ENCODE measurements around the gene PPID. TPM values are rescaled to one million over a fixed set of nuclear protein-coding genes. Genes with fewer than 3 reads are reported as not detected.
"Not testable (repeated sequence)": the region's sequence is repeated elsewhere in the genome, so short reads cannot be mapped to it uniquely, and the experiment has no call there.

PPID gene
- total RNA-seq, 1 donor from 2014 or later: 52.8 TPM

- Mint-ChIP-seq H3K4me3 (peak overlapping the region; percentile 95), H3K27me3 (ENCODE audit: insufficient read depth) (peaks cover 5% of the 10 kb centered on the region), H3K4me1 (ENCODE audit: low read depth) (peaks cover 62% of the 10 kb centered on the region), H3K36me3 (ENCODE audit: low read depth) (peaks cover 39% of the 10 kb centered on the region), H3K9me3 (no peaks in the 10 kb centered on the region), H3K27ac (peak overlapping the region; percentile 100)
- intact Hi-C loops (cut with micrococcal nuclease): loop anchor here (1.0 to 5.0 kb wide), 5 partner anchors 47 to 725 kb away; partner anchors contain the start of genes FNIP2 and RAPGEF2
- no peak for DNase-seq (ENCODE audit: low spot score)
Measured at GRCh38 chr4:158722291-158722916, 792 bp downstream of the PPID start.

- peak overlapping the region; percentile 24 for H3K27ac Mint-ChIP-seq
- H3K4me1 Mint-ChIP-seq (ENCODE audit: low read depth): peaks cover 58% of the 10 kb centered on the region
- intact Hi-C loops (cut with micrococcal nuclease): loop anchor here (1.0 to 5.0 kb wide), 5 partner anchors 48 to 726 kb away; partner anchors contain the start of genes FNIP2 and RAPGEF2
Measured at GRCh38 chr4:158721680-158722079, 1.5 kb downstream of the PPID start.

GRCh38 chr4:158715802-158716201 is 7.4 kb downstream of the PPID start:
- Mint-ChIP-seq H3K36me3 (ENCODE audit: low read depth) (peaks cover 62% of the 10 kb centered on the region), H3K4me3 (no peak overlapping the region), H3K4me1 (ENCODE audit: low read depth) (peaks cover 22% of the 10 kb centered on the region), H3K27me3 (ENCODE audit: insufficient read depth) (no peaks in the 10 kb centered on the region), H3K27ac (no peak overlapping the region), H3K9me3 (no peaks in the 10 kb centered on the region)
- no peak for DNase-seq (ENCODE audit: low spot score)
- intact Hi-C loops (cut with micrococcal nuclease): no loop called here

More at GRCh38 chr4:158721680-158722079, 1.5 kb downstream of the PPID start:
- no peak for DNase-seq (ENCODE audit: low spot score)
- Mint-ChIP-seq H3K4me3 (peak overlapping the region; percentile 95), H3K27me3 (ENCODE audit: insufficient read depth) (peaks cover 5% of the 10 kb centered on the region), H3K9me3 (no peaks in the 10 kb centered on the region), H3K36me3 (ENCODE audit: low read depth) (peaks cover 42% of the 10 kb centered on the region)

- no peak overlapping the region for H3K27ac Mint-ChIP-seq
- H3K36me3 Mint-ChIP-seq (ENCODE audit: low read depth): peaks cover 65% of the 10 kb centered on the region
- no peak for DNase-seq (ENCODE audit: low spot score)
- no peaks in the 10 kb centered on the region for H3K9me3 Mint-ChIP-seq
- H3K4me3 Mint-ChIP-seq: no peak overlapping the region
- intact Hi-C loops (cut with micrococcal nuclease): no loop called here
- H3K27me3 Mint-ChIP-seq (ENCODE audit: insufficient read depth): no peaks in the 10 kb centered on the region
- H3K4me1 Mint-ChIP-seq (ENCODE audit: low read depth): peaks cover 21% of the 10 kb centered on the region
Measured at GRCh38 chr4:158714937-158715336, 8.3 kb downstream of the PPID start.

DNA sequence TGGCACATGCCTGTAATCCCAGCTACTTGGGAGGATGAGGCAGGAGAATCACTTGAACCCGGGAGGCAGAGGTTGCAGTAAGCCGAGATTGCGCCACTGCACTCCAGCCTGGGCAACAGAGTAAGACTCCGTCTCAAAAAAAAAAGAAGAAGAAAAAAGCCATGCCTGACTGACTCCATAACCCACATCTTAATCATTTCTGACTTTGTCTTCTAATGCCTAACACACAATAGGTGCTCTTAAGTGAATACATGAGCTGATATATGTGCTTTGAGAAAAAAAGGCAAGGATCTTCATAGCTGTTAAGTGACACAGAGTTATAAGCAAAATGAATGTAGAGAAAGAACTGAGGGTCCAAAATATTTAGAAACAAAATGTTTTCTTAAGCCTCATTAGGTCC is 10.6 kb downstream of the PPID start:
- H3K27ac Mint-ChIP-seq; intact Hi-C loops (cut with micrococcal nuclease); H3K4me1 Mint-ChIP-seq (ENCODE audit: low read depth); H3K27me3 Mint-ChIP-seq (ENCODE audit: insufficient read depth); DNase-seq (ENCODE audit: low spot score); H3K9me3 Mint-ChIP-seq; H3K4me3 Mint-ChIP-seq: not testable (repeated sequence)
- peaks cover 57% of the 10 kb centered on the region for H3K36me3 Mint-ChIP-seq (ENCODE audit: low read depth)

DNA sequence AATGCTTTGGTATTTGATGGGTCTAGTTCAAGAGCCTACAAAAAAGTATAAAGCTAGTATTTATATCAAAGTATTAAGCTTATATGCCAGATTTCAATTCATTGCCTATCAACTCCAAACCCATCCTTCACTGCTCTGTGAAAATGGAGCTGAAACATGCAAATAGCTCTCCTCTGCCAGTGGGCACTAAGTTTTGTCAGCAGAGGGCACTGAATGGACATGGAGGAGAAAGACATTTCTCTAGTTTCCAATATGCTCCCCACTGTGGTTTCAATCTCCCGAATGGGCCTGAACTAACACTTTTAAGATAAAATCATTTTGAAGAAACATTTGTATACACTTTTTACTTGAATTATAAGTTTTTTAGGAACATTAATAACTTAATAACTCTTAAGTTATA is 12.4 kb downstream of the PPID start:
- Mint-ChIP-seq H3K36me3 (ENCODE audit: low read depth) (peaks cover 55% of the 10 kb centered on the region), H3K4me1 (ENCODE audit: low read depth) (peaks cover 4% of the 10 kb centered on the region), H3K4me3 (no peak overlapping the region), H3K9me3 (no peaks in the 10 kb centered on the region), H3K27ac (no peak overlapping the region), H3K27me3 (ENCODE audit: insufficient read depth) (no peaks in the 10 kb centered on the region)
- intact Hi-C loops (cut with micrococcal nuclease): no loop called here
- no peak for DNase-seq (ENCODE audit: low spot score)

- Mint-ChIP-seq H3K27me3 (ENCODE audit: insufficient read depth) (no peaks in the 10 kb centered on the region), H3K4me1 (ENCODE audit: low read depth) (no peaks in the 10 kb centered on the region), H3K9me3 (no peaks in the 10 kb centered on the region), H3K36me3 (ENCODE audit: low read depth) (peaks cover 31% of the 10 kb centered on the region), H3K4me3 (no peak overlapping the region), H3K27ac (no peak overlapping the region)
- DNase-seq (ENCODE audit: low spot score): no peak
- intact Hi-C loops (cut with micrococcal nuclease): no loop called here
Measured at GRCh38 chr4:158704274-158704673, 18.9 kb downstream of the PPID start.

GRCh38 chr4:158688813-158689212 is 34.4 kb downstream of the PPID start:
- H3K4me3 Mint-ChIP-seq: no peak overlapping the region
- H3K4me1 Mint-ChIP-seq (ENCODE audit: low read depth): no peaks in the 10 kb centered on the region
- intact Hi-C loops (cut with micrococcal nuclease): no loop called here

GRCh38 chr4:158682066-158682465 is 41.1 kb downstream of the PPID start:
- Mint-ChIP-seq H3K4me1 (ENCODE audit: low read depth) (peaks cover 5% of the 10 kb centered on the region), H3K9me3 (no peaks in the 10 kb centered on the region), H3K27me3 (ENCODE audit: insufficient read depth) (no peaks in the 10 kb centered on the region), H3K4me3 (no peak overlapping the region), H3K27ac (no peak overlapping the region), H3K36me3 (ENCODE audit: low read depth) (peaks cover 9% of the 10 kb centered on the region)
- DNase-seq (ENCODE audit: low spot score): no peak
- intact Hi-C loops (cut with micrococcal nuclease): no loop called here

More at GRCh38 chr4:158688813-158689212, 34.4 kb downstream of the PPID start:
- peaks cover 9% of the 10 kb centered on the region for H3K36me3 Mint-ChIP-seq (ENCODE audit: low read depth)
- no peaks in the 10 kb centered on the region for H3K27me3 Mint-ChIP-seq (ENCODE audit: insufficient read depth)
- H3K27ac Mint-ChIP-seq: no peak overlapping the region
- no peak for DNase-seq (ENCODE audit: low spot score)
- H3K9me3 Mint-ChIP-seq: no peaks in the 10 kb centered on the region

DNA sequence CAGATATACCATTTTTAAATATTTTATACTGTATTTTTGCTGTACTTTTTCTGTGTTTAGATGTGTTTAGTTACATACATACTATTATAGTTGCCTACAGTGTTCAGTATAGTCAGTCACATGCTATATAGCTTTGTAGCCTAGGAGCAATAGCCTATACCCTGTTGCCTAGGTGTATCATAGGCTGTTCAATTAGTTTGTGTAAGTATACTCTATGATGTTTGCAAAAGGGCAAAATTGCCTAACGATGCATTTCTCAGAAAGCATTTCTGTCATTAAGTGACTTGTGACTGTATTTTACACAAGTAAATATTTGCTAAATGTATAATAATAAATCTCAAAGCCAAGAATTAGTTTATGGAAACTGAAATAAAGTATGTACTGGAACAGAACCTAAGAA is 41.6 kb downstream of the PPID start:
- Mint-ChIP-seq H3K27me3 (ENCODE audit: insufficient read depth) (no peaks in the 10 kb centered on the region), H3K9me3 (no peaks in the 10 kb centered on the region), H3K4me3 (no peak overlapping the region), H3K4me1 (ENCODE audit: low read depth) (peaks cover 9% of the 10 kb centered on the region), H3K27ac (no peak overlapping the region), H3K36me3 (ENCODE audit: low read depth) (peaks cover 9% of the 10 kb centered on the region)
- intact Hi-C loops (cut with micrococcal nuclease): no loop called here
- DNase-seq (ENCODE audit: low spot score): no peak

DNA sequence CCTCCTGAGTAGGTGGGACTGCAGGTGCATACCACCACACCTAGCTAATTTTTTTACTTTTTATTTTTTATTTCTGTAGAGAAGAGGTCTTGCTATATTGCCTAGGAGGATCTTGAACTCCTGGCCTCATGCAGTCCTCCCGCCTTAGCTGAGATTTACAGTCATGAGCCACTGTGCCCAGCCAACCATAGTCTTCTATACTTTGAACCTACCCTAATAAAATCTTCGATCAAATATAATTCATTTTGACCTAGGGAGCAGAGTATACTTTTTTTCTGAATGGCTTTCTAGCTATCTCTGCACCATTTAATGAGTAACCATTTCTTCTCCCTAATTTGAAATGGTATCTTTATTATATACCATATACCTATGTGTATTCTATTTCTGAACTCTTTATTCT is 44.4 kb downstream of the PPID start:
- Mint-ChIP-seq H3K9me3 (no peaks in the 10 kb centered on the region), H3K27ac (no peak overlapping the region), H3K27me3 (ENCODE audit: insufficient read depth) (no peaks in the 10 kb centered on the region), H3K4me3 (no peak overlapping the region), H3K4me1 (ENCODE audit: low read depth) (peaks cover 24% of the 10 kb centered on the region), H3K36me3 (ENCODE audit: low read depth) (peaks cover 4% of the 10 kb centered on the region)
- no peak for DNase-seq (ENCODE audit: low spot score)
- intact Hi-C loops (cut with micrococcal nuclease): no loop called here

- intact Hi-C loops (cut with micrococcal nuclease): no loop called here
- peaks cover 2% of the 10 kb centered on the region for H3K27me3 Mint-ChIP-seq (ENCODE audit: insufficient read depth)
- peaks cover 5% of the 10 kb centered on the region for H3K36me3 Mint-ChIP-seq (ENCODE audit: low read depth)
- H3K27ac Mint-ChIP-seq: no peak overlapping the region
- H3K9me3 Mint-ChIP-seq: no peaks in the 10 kb centered on the region
- H3K4me3 Mint-ChIP-seq: no peak overlapping the region
- DNase-seq (ENCODE audit: low spot score): no peak
- peaks cover 30% of the 10 kb centered on the region for H3K4me1 Mint-ChIP-seq (ENCODE audit: low read depth)
Measured at GRCh38 chr4:158676076-158676475, 47.1 kb downstream of the PPID start.

DNA sequence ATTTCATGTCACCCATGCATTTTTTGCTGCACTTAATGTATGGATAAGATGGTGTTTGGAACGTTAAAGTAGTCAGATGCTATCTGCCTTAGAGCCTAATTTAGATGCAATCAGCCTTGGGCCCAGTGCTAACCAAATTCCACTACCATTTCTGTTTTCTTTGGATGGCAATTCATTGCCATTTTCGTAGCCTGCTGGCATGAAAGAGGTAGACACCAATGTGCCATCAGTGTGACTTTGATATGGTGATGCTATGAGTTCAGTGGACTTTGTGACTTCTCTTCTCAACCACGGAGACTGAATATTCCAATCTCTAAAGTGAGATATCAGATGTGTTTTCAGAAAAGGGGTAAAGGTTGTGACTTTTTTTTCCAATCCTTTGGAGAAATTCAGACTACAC is 49.6 kb downstream of the PPID start:
- Mint-ChIP-seq H3K4me1 (ENCODE audit: low read depth) (peaks cover 45% of the 10 kb centered on the region), H3K4me3 (peak overlapping the region; percentile 4), H3K9me3 (no peaks in the 10 kb centered on the region), H3K36me3 (ENCODE audit: low read depth) (peaks cover 10% of the 10 kb centered on the region), H3K27me3 (ENCODE audit: insufficient read depth) (peaks cover 2% of the 10 kb centered on the region), H3K27ac (no peak overlapping the region)
- intact Hi-C loops (cut with micrococcal nuclease): loop anchor here (2.0 to 5.0 kb wide), 3 partner anchors 147 to 774 kb away; no protein-coding TSS in a partner anchor
- no peak for DNase-seq (ENCODE audit: low spot score)

Measured in activated T-helper 1 cell treated with anti-CD3 and anti-CD28 coated beads, Interleukin-12 subunit alpha, Interleukin-12 subunit beta, Interleukin-2, Interleukin-4 antibody, amounts not matched to agents 30 ng/mL and 10 ng/mL and 1 ng/mL, durations not matched to agents 14 hours and 24 hours and 36 hours (primary cell).